Activated CD8-positive, alpha-beta memory T cell treated with anti-CD3 and anti-CD28 coated beads, Interleukin-2, amount 50 U/mL, for 1 hour (primary cell): ENCODE measurements around the gene GUSB.

Experiments
- DNase-seq: peaks from one replicate; pipeline ENCODE4 v3.0.0-alpha.2; 2020; ENCODE audit errors: extremely low read depth

GUSB gene

DNA sequence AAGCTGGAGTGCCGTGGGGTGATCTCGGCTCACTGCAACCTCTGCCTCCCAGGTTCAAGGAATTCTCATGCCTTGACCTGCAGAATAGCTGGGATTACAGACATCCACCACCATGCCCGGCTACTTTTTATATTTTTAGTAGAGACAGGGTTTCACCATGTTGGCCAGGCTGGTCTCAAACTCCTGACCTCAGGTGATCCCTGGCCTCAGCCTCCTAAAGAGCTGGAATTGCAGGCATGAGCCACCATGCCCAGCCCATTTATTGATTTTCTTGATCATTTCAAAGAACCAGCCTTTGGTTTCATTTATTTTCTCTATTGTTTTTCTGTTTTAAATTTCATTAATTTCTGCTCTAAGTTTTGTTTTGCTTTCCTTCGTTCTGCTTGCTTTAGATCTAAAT, 50.3 kb downstream of the GUSB start:
- DNase-seq, result no peak

DNA sequence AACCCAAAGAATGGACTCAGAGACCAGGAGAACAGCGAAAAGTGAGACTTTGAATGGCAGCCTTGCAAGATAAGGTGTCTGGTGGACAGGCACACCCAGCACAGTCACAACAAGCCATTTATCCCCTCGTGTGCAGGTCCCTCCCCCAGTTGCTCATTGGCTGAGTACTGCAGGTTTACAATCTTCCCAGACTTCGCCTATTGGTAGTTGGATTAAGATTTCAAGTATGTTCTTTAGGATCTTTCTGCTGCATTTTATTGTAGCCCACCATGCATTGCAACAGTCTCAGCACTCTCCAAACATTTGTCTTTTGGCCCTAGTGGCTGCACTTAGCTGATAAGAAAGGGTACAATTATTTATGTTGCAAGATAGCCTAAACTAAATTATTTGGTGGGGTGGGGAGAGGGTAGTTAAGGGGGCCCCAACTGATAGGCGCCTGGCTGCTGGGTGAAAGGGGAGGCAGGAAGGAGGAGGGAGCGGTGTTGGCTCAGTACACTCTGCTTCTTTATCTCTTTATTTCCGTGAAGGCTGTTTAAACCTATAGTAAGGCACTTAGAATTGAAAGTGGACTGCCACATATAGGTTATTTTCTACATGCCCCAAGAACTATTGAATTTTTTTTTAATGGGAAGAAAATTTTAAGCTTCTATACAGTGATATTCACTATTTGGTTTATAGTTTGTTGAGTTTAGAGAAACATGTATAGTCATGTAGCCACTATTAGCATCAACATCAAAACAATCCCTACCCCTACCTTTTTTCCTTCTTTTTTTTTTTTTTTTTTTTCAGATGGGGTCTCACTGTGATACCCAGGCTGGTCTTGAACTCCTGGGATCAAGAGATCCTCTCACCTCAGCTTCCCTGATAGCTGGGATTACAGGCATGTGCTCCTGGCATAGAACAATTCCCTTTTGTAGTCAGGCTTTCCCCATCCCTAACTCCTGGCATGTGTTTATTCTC, 54.2 kb downstream of the GUSB start:
- no peak for DNase-seq

- no peak for DNase-seq
Observed at GRCh38 chr7:65926588-65926987, 55.4 kb downstream of the GUSB start.

DNA sequence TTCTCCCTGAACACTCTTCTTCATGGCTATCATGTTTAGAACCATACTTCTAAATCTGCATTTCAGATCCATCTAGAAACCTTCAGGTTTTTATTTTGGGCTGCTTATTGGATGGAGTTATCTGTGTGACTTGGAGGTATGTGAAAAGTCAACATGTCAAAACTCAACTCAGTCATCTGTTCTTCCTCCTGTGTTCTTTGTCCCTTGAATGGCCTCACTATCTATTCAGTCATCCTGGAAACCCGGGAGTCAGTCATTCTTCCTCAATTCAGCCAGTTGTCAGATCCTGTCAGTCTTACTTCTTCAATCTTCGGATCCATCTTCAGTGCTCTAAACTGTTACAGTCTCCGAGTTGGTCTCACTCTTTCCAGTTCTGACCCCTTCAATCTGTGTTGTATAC, 57.0 kb downstream of the GUSB start:
- no peak for DNase-seq

DNA sequence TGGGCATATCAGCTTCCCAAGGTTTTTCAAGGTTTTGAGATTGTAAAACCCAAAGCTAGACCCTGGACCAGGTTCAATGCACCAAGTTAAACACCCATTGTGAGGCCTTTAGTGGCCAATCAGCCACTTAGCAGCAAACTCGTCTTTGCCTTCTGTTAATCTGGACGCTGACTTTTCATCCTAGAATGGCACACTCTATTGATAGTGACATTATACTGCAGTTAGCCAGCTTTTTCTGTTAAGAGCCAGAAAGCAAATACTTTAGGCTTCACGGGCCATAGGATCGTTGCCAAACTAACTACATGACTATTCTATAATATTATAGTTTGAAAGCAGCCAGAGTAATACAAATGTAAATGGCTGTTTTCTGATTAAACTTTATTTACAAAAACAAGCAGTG, 57.8 kb downstream of the GUSB start:
- DNase-seq, result no peak

DNA sequence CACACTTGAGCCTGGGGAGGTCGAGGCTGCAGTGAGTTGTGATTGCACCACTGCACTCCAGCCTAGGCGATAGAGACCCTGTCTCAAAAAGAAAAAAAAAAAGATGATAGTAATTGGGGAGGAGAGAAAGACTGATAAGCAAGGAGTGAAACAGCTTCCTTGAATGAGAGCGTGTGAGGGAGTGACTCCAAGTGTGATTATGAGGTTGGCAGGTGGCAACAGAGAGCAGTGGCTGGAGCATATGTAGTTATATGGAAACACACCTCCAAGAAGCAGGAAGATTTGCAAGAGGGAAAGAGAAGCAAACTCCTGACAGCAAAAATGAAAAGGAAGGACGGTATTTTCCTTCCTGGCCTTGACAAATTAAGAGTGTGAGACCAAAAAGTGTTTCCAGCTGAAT, 58.7 kb downstream of the GUSB start:
- DNase-seq, result no peak

DNA sequence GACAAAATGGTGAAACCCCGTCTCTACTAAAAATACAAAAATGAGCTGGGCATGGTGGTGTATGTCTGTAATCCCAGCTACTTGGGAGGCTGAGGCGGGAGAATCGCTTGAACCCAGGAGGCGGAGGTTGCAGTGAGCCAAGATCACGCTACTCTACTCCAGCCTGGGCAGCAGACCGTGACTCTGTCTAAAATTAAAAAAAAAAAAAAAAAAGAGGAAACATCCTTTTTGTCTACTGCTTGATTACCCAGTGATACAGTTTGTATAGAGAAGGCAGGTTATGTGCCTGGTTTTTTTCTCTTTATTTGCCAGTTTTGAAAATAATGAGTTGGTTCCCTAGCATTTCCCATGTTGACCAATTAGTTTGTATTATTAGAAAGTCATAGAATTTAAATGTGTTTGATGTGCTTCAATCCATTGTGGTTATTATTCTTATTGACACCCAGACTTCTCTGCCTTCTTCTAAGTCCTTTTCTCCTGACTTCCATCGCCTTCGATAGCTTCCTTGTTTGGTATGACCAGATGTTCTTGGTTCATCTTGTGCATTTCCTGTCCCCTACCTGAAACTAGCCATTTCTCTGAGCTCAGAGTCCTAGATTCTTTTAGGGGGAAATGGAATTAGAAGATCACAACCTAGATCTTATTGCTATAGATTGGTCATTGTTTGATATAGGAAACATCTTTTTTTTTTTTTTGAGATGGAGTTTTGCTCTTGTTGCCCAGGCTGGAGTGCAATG, 65.9 kb downstream of the GUSB start:
- no peak for DNase-seq

DNA sequence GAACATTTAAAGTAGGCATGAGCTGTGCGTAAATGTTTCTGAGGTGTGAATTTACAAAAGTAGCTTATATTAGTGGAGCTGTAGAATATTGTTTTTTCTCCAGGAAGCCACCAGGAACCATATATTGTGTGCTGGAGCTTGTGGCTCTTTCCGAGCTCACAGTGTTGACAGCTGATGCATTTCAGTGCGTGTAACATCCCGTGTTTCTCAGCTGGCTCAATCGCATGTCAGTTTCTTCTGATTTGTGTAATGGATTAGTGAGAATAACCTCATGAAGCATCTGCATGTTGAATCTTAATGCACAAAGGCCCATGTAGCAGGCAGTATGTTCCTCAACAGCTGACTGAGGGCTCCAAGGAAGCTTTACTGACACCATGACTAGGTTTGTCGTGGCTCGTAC, 69.8 kb downstream of the GUSB start:
- no peak for DNase-seq
